GM12878 (cell line): ENCODE results near the gene LPGAT1. TPM values are rescaled to one million over a fixed set of nuclear protein-coding genes. Genes with fewer than 3 reads are reported as not detected.

Experiments used
- ATAC-seq: fragments of 200-7000 bp; cut with Tn5 transposase; 3 replicates; pipeline ENCODE4 v1.9.1; 2020; ENCODE audit warnings: mild to moderate bottlenecking, moderate library complexity
- BruUV-seq: library from RNA; stranded (reverse); fragments of 400-500 nt; replicated peaks from 2 replicates; lab custom pipeline; 2021; lab: Mats Ljungman, UMichigan
- CTCF ChIA-PET: fragments of 300-600 bp; sonication (Branson Sonifier 250); formaldehyde crosslinking; extraction: SDS; loops from one replicate; lab custom pipeline; 2021; ENCODE audit warnings: inconsistent platforms; lab: Yijun Ruan, JAX
- POLR2A ChIA-PET: fragments of 350-600 bp; formaldehyde crosslinking; extraction: SDS; loops from one replicate; lab custom pipeline; 2021; ENCODE audit warnings: inconsistent platforms; lab: Charles Lee
- RAD21 ChIA-PET: fragments of 300-600 bp; sonication (Branson Sonifier 250); formaldehyde crosslinking; loops from one replicate; lab custom pipeline; 2023; ENCODE audit warnings: antibody characterized with exemption; ENCODE audit not compliant: unreplicated experiment; lab: Charles Lee
- SMC1A ChIA-PET: fragments of 300-600 bp; sonication (Branson Sonifier 250); formaldehyde crosslinking; loops from one replicate; lab custom pipeline; 2023; ENCODE audit not compliant: unreplicated experiment, uncharacterized antibody; lab: Charles Lee
- DNase-seq: peaks from one replicate; pipeline ENCODE4 v3.0.0-alpha.2; 2011; ENCODE audit warnings: low read depth, low spot score
- FAIRE-seq: peaks from 3 replicates; lab custom pipeline; 2011; peaks lifted over from hg19 to GRCh38; lab: Jason Lieb, UNC
- H2AFZ ChIP-seq: 2 replicates; pipeline ENCODE4 v1.6.0; 2011; ENCODE audit warnings: low read depth, low read length, control low read depth; ENCODE audit not compliant: control insufficient read depth
- H3K27ac ChIP-seq: 2 replicates; pipeline ENCODE4 v1.5.1; 2011; ENCODE audit warnings: control low read depth; ENCODE audit not compliant: control insufficient read depth, insufficient read depth
- H3K27me3 ChIP-seq, 2 experiments: replicated peaks in 1 of 2; 2 replicates each; pipeline versions ENCODE4 v1.6.0 to v1.6.1; 2011; ENCODE audit warnings: low read length in 1 of 2; ENCODE audit not compliant: control insufficient read depth in 2 of 2, insufficient read depth in 2 of 2
- H3K36me3 ChIP-seq, 2 experiments: 2 replicates each; pipeline ENCODE4 v1.5.1; 2011; ENCODE audit warnings: low read length in 1 of 2; ENCODE audit not compliant: control insufficient read depth in 2 of 2, insufficient read depth in 2 of 2
- H3K4me1 ChIP-seq: 2 replicates; pipeline ENCODE4 v1.6.1; 2011; ENCODE audit warnings: mild to moderate bottlenecking, low read length, moderate library complexity, mixed read lengths; ENCODE audit not compliant: control insufficient read depth, insufficient read depth
- H3K4me2 ChIP-seq: 2 replicates; pipeline ENCODE4 v1.6.0; 2011; ENCODE audit warnings: control low read depth; ENCODE audit not compliant: control insufficient read depth, insufficient read depth
- H3K4me3 ChIP-seq: fragments of 200-600 bp; sonication (generic); 2 replicates; pipeline ENCODE4 v1.5.1; 2016
- H3K79me2 ChIP-seq: 2 replicates; pipeline ENCODE4 v1.6.0; 2011; ENCODE audit warnings: low read length; ENCODE audit not compliant: control insufficient read depth, insufficient read depth
- H3K9ac ChIP-seq: 2 replicates; pipeline ENCODE4 v1.8.0; 2011; ENCODE audit warnings: low read length, control low read depth, mixed read lengths; ENCODE audit not compliant: control insufficient read depth, insufficient read depth
- H3K9me3 ChIP-seq: replicated peaks from 3 replicates; pipeline ENCODE4 v1.5.1; 2011; ENCODE audit warnings: mild to moderate bottlenecking, low read length; ENCODE audit not compliant: control insufficient read depth, insufficient read depth
- H4K20me1 ChIP-seq: 2 replicates; pipeline ENCODE4 v1.6.0; 2011; ENCODE audit not compliant: control insufficient read depth, insufficient read depth
- BCL11A ChIP-seq: IDR thresholded peaks from 2 replicates; pipeline ENCODE4 v1.6.1; 2011; ENCODE audit warnings: low read depth, low read length
- CHD2 ChIP-seq: IDR thresholded peaks from 2 replicates; pipeline ENCODE4 v1.6.1; 2011; ENCODE audit warnings: low read depth, low read length, improper control_type of control experiment, borderline replicate concordance
- EGR1 ChIP-seq, 2 experiments: IDR thresholded peaks; 1 replicate in 1 of 2; 2 replicates in 1 of 2; pipeline ENCODE4 v1.6.1; 2011 to 2012; ENCODE audit warnings: low read depth in 2 of 2, low read length in 2 of 2, borderline replicate concordance in 1 of 2, mild to moderate bottlenecking in 1 of 2, moderate library complexity in 1 of 2
- KDM1A ChIP-seq: fragments of 200-600 bp; sonication (generic); IDR thresholded peaks from 2 replicates; pipeline ENCODE4 v1.6.1; 2016; ENCODE audit warnings: borderline replicate concordance
- NR2F1 ChIP-seq: fragments of 450-650 bp; conservative IDR thresholded peaks from 2 replicates; pipeline ENCODE4 v1.6.1; 2017; ENCODE audit warnings: mild to moderate bottlenecking
- PRDM15 ChIP-seq: fragments of 450-650 bp; formaldehyde crosslinking; IDR thresholded peaks from 2 replicates; pipeline ENCODE4 v1.4.0; 2020; ENCODE audit warnings: mild to moderate bottlenecking, moderate library complexity
- SMARCA5 ChIP-seq: fragments of 450-650 bp; IDR thresholded peaks from 2 replicates; pipeline ENCODE4 v1.6.1; 2017; ENCODE audit warnings: mild to moderate bottlenecking
- ZBED1 ChIP-seq: IDR thresholded peaks from 2 replicates; pipeline ENCODE4 v1.6.1; 2016; ENCODE audit warnings: borderline replicate concordance
- WGBS: methylation state at CpG from one replicate; pipeline ENCODE4 v1.1.6; 2016; ENCODE audit warnings: low lambda C conversion rate; ENCODE audit not compliant: insufficient replicate concordance, insufficient coverage; ENCODE audit errors: missing lambda C conversion rate; 5-methylcytosine and 5-hydroxymethylcytosine counted together
- in situ Hi-C: fragments of 300-500 bp; cut with MboI; formaldehyde crosslinking; loops from 9 replicates; pipeline ENCODE4 v1.14.3; 2018; ENCODE audit warnings: mixed read lengths
- intact Hi-C: fragments of 100-400 bp; cut with micrococcal nuclease; formaldehyde crosslinking; loops from one replicate; pipeline ENCODE4 v1.14.2; 2022; ENCODE audit not compliant: unreplicated experiment
- polyA plus RNA-seq, 11 experiments: library from polyadenylated mRNA; depleted of rRNA in 4 of 11; unstranded in 6 of 11; stranded (reverse) in 5 of 11; fragments of >200 nt; fragmentation: Nextera tagmentation in 4 of 11; fragmentation: Illumina TruSeq in 1 of 11; extraction: Ambion mirVana in 4 of 11; extraction: Trizol in 1 of 11; gene quantifications; 1 replicate in 1 of 11; 2 replicates in 10 of 11; pipeline versions ENCODE4 v1.2.1 to v1.2.3, GENCODE V29; 2011 to 2016; ENCODE audit warnings: inconsistent platforms in 2 of 11, missing spikeins in 2 of 11, low read depth in 1 of 11
- total RNA-seq, 4 experiments: library from RNA; depleted of rRNA in 3 of 4; stranded (reverse); fragments of >200 nt in 3 of 4; fragmentation: Illumina TruSeq in 1 of 4; extraction: Trizol in 1 of 4; gene quantifications; 2 replicates each; pipeline versions ENCODE4 v1.2.1 to v1.2.3, GENCODE V29; 2013 to 2021
- TF ChIP-seq, protein P1 (sequence below): IDR thresholded peaks from 2 replicates; pipeline ENCODE4 v1.6.1; 2012; ENCODE audit warnings: mild to moderate bottlenecking, low read depth, low read length
- TF ChIP-seq, protein P2 (sequence below): IDR thresholded peaks from 2 replicates; pipeline ENCODE4 v1.6.1; 2011; ENCODE audit warnings: low read depth, mild to moderate bottlenecking, low read length, moderate library complexity, borderline replicate concordance; ENCODE audit errors: extremely low read depth
- TF ChIP-seq, protein P3 (sequence below): fragments of 450-650 bp; IDR thresholded peaks from 2 replicates; pipeline ENCODE4 v1.6.1; 2017; ENCODE audit warnings: mild to moderate bottlenecking, moderate library complexity

Gene LPGAT1
- total and polyA plus RNA-seq, 10 of the 15 experiments (the other 5 are each of a cell fraction or from before 2014, with no cell fraction given), result 5.8 to 40.6 (median 19.2) TPM

DNA sequence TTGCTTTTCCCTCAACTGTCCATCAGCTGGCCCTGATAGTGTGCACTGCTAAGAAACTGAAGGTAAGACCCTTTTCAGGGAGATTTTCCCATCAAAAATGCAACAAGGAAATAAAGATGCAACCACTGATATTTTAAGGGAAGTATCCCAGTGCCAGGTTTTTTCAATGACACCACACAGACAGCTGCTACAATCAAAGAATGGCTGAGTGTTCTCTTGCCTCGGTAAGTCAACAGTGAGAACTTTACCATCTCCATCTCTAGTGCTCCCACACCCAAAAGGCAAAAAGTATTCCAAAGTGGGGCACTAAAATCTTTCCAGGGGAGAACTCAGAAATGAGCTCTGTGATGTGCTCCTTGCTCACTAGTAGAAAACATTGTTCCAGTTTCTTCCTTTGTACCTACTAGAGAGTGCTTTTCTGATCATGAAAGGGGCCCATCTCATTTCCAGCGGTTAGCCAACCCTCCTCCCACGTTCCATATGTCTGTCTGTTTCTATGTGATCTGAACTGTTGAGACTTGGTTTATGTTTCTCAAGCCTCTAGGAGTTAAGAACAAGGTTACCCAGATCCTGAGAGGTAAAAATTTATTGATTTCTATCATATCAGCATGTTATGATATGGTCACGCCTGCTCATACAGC lies 87.6 kb downstream of the LPGAT1 start:
- ChIA-PET SMC1A (interaction anchor here (1.0 to 2.5 kb wide), 8 partner anchors 10 to 72 kb away, joined by 3 to 10 read pairs (median 6); no protein-coding TSS in a partner anchor), POLR2A (interaction anchor here (0.8 to 1.9 kb wide), 3 partner anchors 18 to 86 kb away, joined by 3 to 5 read pairs (median 3); no protein-coding TSS in a partner anchor), RAD21 (interaction anchor here (1.2 kb wide), 1 partner anchor 46 kb away, joined by 3 read pairs; no protein-coding TSS in a partner anchor), CTCF (interaction anchor here (0.6 to 6.2 kb wide), 5 partner anchors 10 to 416 kb away, joined by 3 to 46 read pairs (median 5); partner anchors contain the start of gene INTS7)
- Histone ChIP-seq H3K36me3 (no peaks in the 10 kb centered on the region), H3K4me3 (no peak overlapping the region), H4K20me1 (no peaks in the 10 kb centered on the region), H3K4me1 (peaks cover 24% of the 10 kb centered on the region), H3K79me2 (no peaks in the 10 kb centered on the region), H3K9me3 (no peaks in the 10 kb centered on the region), H3K27me3 (no peaks in the 10 kb centered on the region), H2AFZ (no peak overlapping the region), H3K4me2 (no peak overlapping the region), H3K27ac (no peak overlapping the region), H3K9ac (no peak overlapping the region)
- in situ Hi-C loops, result no loop called here
- ATAC-seq (no peak), FAIRE-seq (no peak), DNase-seq (no peak)
- intact Hi-C loops, result loop anchor here (5.0 kb wide), 1 partner anchor 46 kb away; no protein-coding TSS in a partner anchor
- WGBS, result 97% methylated on average over 4 of the region's 4 CpGs
- BruUV-seq, result no TSS peak
- TF ChIP-seq ZBED1 (no peak), BCL11A (no peak), SMARCA5 (no peak), CHD2 (no peak), EGR1 (IDR thresholded peaks at IDR 0.05; ENCODE audit: borderline replicate concordance in 1 of 2, low read depth in 2 of 2, low read length in 2 of 2) (no peak), NR2F1 (no peak), PRDM15 (CRISPR knock-in tag) (no peak), KDM1A (no peak)
- TF ChIP-seq, protein P1, sequence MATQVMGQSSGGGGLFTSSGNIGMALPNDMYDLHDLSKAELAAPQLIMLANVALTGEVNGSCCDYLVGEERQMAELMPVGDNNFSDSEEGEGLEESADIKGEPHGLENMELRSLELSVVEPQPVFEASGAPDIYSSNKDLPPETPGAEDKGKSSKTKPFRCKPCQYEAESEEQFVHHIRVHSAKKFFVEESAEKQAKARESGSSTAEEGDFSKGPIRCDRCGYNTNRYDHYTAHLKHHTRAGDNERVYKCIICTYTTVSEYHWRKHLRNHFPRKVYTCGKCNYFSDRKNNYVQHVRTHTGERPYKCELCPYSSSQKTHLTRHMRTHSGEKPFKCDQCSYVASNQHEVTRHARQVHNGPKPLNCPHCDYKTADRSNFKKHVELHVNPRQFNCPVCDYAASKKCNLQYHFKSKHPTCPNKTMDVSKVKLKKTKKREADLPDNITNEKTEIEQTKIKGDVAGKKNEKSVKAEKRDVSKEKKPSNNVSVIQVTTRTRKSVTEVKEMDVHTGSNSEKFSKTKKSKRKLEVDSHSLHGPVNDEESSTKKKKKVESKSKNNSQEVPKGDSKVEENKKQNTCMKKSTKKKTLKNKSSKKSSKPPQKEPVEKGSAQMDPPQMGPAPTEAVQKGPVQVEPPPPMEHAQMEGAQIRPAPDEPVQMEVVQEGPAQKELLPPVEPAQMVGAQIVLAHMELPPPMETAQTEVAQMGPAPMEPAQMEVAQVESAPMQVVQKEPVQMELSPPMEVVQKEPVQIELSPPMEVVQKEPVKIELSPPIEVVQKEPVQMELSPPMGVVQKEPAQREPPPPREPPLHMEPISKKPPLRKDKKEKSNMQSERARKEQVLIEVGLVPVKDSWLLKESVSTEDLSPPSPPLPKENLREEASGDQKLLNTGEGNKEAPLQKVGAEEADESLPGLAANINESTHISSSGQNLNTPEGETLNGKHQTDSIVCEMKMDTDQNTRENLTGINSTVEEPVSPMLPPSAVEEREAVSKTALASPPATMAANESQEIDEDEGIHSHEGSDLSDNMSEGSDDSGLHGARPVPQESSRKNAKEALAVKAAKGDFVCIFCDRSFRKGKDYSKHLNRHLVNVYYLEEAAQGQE, result no peak
- TF ChIP-seq, protein P2, sequence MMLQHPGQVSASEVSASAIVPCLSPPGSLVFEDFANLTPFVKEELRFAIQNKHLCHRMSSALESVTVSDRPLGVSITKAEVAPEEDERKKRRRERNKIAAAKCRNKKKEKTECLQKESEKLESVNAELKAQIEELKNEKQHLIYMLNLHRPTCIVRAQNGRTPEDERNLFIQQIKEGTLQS, result no peak
- TF ChIP-seq, protein P3, sequence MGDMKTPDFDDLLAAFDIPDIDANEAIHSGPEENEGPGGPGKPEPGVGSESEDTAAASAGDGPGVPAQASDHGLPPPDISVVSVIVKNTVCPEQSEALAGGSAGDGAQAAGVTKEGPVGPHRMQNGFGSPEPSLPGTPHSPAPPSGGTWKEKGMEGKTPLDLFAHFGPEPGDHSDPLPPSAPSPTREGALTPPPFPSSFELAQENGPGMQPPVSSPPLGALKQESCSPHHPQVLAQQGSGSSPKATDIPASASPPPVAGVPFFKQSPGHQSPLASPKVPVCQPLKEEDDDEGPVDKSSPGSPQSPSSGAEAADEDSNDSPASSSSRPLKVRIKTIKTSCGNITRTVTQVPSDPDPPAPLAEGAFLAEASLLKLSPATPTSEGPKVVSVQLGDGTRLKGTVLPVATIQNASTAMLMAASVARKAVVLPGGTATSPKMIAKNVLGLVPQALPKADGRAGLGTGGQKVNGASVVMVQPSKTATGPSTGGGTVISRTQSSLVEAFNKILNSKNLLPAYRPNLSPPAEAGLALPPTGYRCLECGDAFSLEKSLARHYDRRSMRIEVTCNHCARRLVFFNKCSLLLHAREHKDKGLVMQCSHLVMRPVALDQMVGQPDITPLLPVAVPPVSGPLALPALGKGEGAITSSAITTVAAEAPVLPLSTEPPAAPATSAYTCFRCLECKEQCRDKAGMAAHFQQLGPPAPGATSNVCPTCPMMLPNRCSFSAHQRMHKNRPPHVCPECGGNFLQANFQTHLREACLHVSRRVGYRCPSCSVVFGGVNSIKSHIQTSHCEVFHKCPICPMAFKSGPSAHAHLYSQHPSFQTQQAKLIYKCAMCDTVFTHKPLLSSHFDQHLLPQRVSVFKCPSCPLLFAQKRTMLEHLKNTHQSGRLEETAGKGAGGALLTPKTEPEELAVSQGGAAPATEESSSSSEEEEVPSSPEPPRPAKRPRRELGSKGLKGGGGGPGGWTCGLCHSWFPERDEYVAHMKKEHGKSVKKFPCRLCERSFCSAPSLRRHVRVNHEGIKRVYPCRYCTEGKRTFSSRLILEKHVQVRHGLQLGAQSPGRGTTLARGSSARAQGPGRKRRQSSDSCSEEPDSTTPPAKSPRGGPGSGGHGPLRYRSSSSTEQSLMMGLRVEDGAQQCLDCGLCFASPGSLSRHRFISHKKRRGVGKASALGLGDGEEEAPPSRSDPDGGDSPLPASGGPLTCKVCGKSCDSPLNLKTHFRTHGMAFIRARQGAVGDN, result no peak
